ENCODE data around the gene PROSER3. TPM values are rescaled to one million over a fixed set of nuclear protein-coding genes. Genes with fewer than 3 reads are reported as not detected.

The PROSER3 gene
- total and polyA plus RNA-seq, 2 experiments from 2014 or later: 21.8 to 28.0 TPM

DNA sequence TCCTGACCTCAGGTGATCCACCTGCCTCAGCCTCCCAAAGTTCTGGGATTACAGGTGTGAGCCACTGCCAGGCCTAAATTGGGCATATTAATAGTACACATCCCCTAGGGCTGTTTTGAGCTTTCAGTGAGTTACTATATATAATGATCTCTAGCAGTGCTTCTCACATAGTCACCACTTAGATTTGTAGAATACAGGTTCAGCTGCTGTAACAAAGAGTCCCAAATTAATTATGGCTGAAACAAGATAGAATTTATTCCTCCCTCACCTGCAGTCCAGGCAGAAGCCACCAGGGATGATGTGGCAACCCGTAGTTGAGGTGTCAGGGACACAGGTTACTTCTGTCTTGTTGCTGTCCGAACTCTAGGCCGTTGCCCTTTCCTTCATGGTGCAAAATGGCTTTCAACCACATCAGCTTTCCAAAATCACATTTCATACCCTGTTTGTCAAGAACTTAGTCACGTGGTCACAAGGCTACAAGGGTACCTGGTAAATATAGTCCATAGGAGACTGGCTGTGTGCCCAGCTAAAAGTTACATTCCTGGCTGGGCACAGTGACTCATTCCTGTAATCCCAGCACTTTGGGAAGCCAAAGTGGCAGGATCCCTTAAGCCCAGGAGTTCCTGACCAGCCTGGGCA, 2.9 kb downstream of the PROSER3 start:
- Histone ChIP-seq H2AFZ (no peak overlapping the region), H3K4me1 (ENCODE audit: insufficient read depth) (peaks cover 4% of the 10 kb centered on the region), H3K27ac (ENCODE audit: low read depth) (no peak overlapping the region), H3K36me3 (ENCODE audit: insufficient read depth) (peaks cover 6% of the 10 kb centered on the region; the same call in 1 of the 2 replicates), H4K20me1 (replicated peaks; ENCODE audit: insufficient read depth) (peaks cover 3% of the 10 kb centered on the region), H3K9me2 (ENCODE audit: insufficient read depth) (no peaks in the 10 kb centered on the region), H3K4me3 (no peak overlapping the region), H3K27me3 (ENCODE audit: insufficient read depth) (peaks cover 15% of the 10 kb centered on the region), H3K79me2 (replicated peaks; ENCODE audit: insufficient read depth) (peaks cover 13% of the 10 kb centered on the region), H3K4me2 (no peak overlapping the region), H3F3A (replicated peaks; ENCODE audit: low read depth) (peaks cover 9% of the 10 kb centered on the region; the same call in 1 of the 2 replicates)
- DNase-seq (ENCODE audit: low spot score) (no peak), ATAC-seq (no peak)
- Mint-ChIP-seq H3K4me1 (peaks cover 11% of the 10 kb centered on the region), H3K4me3 (no peak overlapping the region), H3K27ac (no peak overlapping the region), H3K27me3 (ENCODE audit: insufficient read depth, low read depth, poor library complexity) (peaks cover 23% of the 10 kb centered on the region), H3K36me3 (ENCODE audit: low read depth) (peaks cover 39% of the 10 kb centered on the region), H3K9me3 (no peaks in the 10 kb centered on the region; the same call in 2 of the 3 replicates)
- TF ChIP-seq EZH2phosphoT487 (IDR thresholded peaks at IDR 0.05; ENCODE audit: unreplicated experiment) (no peak), ZNF114 (CRISPR knock-in tag; IDR thresholded peaks at IDR 0.05) (no peak), POLR2AphosphoS5 (IDR thresholded peaks at IDR 0.05; ENCODE audit: low read depth) (no peak), ZNF331 (CRISPR knock-in tag; IDR thresholded peaks at IDR 0.05; ENCODE audit: low read depth) (no peak), STAT1 (IDR thresholded peaks at IDR 0.05; ENCODE audit: unreplicated experiment) (no peak), JUNB (IDR thresholded peaks at IDR 0.05; ENCODE audit: unreplicated experiment) (no peak), EZH2 (IDR thresholded peaks at IDR 0.05; ENCODE audit: low read depth, unreplicated experiment) (no peak)
- TF ChIP-seq, protein P1, sequence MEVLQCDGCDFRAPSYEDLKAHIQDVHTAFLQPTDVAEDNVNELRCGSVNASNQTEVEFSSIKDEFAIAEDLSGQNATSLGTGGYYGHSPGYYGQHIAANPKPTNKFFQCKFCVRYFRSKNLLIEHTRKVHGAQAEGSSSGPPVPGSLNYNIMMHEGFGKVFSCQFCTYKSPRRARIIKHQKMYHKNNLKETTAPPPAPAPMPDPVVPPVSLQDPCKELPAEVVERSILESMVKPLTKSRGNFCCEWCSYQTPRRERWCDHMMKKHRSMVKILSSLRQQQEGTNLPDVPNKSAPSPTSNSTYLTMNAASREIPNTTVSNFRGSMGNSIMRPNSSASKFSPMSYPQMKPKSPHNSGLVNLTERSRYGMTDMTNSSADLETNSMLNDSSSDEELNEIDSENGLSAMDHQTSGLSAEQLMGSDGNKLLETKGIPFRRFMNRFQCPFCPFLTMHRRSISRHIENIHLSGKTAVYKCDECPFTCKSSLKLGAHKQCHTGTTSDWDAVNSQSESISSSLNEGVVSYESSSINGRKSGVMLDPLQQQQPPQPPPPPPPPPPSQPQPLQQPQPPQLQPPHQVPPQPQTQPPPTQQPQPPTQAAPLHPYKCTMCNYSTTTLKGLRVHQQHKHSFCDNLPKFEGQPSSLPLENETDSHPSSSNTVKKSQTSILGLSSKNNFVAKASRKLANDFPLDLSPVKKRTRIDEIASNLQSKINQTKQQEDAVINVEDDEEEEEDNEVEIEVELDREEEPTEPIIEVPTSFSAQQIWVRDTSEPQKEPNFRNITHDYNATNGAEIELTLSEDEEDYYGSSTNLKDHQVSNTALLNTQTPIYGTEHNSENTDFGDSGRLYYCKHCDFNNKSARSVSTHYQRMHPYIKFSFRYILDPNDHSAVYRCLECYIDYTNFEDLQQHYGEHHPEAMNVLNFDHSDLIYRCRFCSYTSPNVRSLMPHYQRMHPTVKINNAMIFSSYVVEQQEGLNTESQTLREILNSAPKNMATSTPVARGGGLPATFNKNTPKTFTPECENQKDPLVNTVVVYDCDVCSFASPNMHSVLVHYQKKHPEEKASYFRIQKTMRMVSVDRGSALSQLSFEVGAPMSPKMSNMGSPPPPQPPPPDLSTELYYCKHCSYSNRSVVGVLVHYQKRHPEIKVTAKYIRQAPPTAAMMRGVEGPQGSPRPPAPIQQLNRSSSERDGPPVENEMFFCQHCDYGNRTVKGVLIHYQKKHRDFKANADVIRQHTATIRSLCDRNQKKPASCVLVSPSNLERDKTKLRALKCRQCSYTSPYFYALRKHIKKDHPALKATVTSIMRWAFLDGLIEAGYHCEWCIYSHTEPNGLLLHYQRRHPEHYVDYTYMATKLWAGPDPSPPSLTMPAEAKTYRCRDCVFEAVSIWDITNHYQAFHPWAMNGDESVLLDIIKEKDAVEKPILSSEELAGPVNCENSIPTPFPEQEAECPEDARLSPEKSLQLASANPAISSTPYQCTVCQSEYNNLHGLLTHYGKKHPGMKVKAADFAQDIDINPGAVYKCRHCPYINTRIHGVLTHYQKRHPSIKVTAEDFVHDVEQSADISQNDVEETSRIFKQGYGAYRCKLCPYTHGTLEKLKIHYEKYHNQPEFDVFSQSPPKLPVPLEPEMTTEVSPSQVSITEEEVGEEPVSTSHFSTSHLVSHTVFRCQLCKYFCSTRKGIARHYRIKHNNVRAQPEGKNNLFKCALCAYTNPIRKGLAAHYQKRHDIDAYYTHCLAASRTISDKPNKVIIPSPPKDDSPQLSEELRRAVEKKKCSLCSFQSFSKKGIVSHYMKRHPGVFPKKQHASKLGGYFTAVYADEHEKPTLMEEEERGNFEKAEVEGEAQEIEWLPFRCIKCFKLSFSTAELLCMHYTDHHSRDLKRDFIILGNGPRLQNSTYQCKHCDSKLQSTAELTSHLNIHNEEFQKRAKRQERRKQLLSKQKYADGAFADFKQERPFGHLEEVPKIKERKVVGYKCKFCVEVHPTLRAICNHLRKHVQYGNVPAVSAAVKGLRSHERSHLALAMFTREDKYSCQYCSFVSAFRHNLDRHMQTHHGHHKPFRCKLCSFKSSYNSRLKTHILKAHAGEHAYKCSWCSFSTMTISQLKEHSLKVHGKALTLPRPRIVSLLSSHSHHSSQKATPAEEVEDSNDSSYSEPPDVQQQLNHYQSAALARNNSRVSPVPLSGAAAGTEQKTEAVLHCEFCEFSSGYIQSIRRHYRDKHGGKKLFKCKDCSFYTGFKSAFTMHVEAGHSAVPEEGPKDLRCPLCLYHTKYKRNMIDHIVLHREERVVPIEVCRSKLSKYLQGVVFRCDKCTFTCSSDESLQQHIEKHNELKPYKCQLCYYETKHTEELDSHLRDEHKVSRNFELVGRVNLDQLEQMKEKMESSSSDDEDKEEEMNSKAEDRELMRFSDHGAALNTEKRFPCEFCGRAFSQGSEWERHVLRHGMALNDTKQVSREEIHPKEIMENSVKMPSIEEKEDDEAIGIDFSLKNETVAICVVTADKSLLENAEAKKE (CRISPR knock-in tag; IDR thresholded peaks at IDR 0.05): no peak
- TF ChIP-seq, protein P2, sequence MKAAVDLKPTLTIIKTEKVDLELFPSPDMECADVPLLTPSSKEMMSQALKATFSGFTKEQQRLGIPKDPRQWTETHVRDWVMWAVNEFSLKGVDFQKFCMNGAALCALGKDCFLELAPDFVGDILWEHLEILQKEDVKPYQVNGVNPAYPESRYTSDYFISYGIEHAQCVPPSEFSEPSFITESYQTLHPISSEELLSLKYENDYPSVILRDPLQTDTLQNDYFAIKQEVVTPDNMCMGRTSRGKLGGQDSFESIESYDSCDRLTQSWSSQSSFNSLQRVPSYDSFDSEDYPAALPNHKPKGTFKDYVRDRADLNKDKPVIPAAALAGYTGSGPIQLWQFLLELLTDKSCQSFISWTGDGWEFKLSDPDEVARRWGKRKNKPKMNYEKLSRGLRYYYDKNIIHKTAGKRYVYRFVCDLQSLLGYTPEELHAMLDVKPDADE (IDR thresholded peaks at IDR 0.05): no peak
- TF ChIP-seq, protein P3, sequence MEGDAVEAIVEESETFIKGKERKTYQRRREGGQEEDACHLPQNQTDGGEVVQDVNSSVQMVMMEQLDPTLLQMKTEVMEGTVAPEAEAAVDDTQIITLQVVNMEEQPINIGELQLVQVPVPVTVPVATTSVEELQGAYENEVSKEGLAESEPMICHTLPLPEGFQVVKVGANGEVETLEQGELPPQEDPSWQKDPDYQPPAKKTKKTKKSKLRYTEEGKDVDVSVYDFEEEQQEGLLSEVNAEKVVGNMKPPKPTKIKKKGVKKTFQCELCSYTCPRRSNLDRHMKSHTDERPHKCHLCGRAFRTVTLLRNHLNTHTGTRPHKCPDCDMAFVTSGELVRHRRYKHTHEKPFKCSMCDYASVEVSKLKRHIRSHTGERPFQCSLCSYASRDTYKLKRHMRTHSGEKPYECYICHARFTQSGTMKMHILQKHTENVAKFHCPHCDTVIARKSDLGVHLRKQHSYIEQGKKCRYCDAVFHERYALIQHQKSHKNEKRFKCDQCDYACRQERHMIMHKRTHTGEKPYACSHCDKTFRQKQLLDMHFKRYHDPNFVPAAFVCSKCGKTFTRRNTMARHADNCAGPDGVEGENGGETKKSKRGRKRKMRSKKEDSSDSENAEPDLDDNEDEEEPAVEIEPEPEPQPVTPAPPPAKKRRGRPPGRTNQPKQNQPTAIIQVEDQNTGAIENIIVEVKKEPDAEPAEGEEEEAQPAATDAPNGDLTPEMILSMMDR (conservative IDR thresholded peaks at IDR 0.05; ENCODE audit: low read depth in 2 of 2): no peak
- TF ChIP-seq, protein P4, sequence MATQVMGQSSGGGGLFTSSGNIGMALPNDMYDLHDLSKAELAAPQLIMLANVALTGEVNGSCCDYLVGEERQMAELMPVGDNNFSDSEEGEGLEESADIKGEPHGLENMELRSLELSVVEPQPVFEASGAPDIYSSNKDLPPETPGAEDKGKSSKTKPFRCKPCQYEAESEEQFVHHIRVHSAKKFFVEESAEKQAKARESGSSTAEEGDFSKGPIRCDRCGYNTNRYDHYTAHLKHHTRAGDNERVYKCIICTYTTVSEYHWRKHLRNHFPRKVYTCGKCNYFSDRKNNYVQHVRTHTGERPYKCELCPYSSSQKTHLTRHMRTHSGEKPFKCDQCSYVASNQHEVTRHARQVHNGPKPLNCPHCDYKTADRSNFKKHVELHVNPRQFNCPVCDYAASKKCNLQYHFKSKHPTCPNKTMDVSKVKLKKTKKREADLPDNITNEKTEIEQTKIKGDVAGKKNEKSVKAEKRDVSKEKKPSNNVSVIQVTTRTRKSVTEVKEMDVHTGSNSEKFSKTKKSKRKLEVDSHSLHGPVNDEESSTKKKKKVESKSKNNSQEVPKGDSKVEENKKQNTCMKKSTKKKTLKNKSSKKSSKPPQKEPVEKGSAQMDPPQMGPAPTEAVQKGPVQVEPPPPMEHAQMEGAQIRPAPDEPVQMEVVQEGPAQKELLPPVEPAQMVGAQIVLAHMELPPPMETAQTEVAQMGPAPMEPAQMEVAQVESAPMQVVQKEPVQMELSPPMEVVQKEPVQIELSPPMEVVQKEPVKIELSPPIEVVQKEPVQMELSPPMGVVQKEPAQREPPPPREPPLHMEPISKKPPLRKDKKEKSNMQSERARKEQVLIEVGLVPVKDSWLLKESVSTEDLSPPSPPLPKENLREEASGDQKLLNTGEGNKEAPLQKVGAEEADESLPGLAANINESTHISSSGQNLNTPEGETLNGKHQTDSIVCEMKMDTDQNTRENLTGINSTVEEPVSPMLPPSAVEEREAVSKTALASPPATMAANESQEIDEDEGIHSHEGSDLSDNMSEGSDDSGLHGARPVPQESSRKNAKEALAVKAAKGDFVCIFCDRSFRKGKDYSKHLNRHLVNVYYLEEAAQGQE (IDR thresholded peaks at IDR 0.05; ENCODE audit: unreplicated experiment): no peak

Measured in GM23338 (cell line).